Endothelial cell of umbilical vein (primary cell): ENCODE data around the gene ITGAE.

Source experiments
- EZH2 ChIP-seq: IDR thresholded peaks from 2 replicates; pipeline ENCODE4 v1.6.1; 2012; ENCODE audit warnings: borderline replicate concordance, low read depth, mild to moderate bottlenecking, moderate library complexity, low read length, inconsistent platforms; ENCODE audit not compliant: severe bottlenecking
- POLR2AphosphoS5 ChIP-seq: IDR thresholded peaks from 2 replicates; pipeline ENCODE4 v1.6.1; 2012; ENCODE audit warnings: low read depth, mild to moderate bottlenecking, control low read depth, low read length, moderate library complexity; ENCODE audit not compliant: insufficient read depth

- TF ChIP-seq EZH2 = no peak
- TF ChIP-seq POLR2AphosphoS5 = no peak
These were observed 103.9 kb downstream of the ITGAE start for GRCh38 chr17:3697103-3697476.
